ENCODE results near the gene SOX9.

DNA sequence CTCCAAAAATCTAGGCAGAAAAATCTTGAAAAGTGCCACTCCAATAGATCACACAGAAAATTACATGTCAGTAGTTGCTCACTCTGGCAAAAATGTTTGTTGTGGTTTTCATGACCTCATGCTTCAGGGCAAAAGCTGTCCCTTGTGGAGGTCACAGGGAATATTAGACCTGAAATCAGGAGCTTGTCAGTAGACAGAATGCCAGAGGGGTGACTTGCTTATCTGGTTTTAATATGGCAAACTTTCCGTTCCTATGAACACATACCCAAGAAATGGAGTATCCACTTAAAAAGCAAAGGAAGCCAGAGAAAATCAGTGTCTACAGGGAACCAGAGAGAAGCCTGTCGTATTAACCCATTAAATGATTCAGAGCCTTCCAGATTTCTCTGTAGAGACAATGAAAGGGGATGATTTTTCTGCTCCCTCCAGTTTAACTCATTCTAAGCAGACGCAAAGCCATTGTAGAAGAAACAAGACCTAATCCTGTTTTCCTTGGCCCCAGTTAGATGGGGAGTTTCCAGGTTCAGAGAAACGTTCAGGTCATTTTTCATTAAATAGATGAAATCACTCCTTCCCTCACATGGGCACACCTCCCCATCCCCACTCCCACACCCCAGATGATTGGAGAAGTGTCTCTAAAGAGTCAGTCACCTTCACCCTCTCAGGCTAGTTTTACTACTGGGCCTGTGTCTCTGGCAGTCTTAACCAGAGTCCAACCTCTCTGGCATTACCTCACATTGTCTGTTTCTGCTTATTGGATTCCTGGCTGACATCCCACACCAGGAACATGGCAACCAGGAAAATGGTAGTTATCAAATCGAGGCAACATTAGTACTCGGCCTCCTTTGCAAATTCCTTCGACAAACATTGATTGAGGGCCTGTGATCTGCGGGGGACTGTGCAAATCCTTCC, 6.0 kb downstream of the SOX9 start:
- TF ChIP-seq, protein P1, sequence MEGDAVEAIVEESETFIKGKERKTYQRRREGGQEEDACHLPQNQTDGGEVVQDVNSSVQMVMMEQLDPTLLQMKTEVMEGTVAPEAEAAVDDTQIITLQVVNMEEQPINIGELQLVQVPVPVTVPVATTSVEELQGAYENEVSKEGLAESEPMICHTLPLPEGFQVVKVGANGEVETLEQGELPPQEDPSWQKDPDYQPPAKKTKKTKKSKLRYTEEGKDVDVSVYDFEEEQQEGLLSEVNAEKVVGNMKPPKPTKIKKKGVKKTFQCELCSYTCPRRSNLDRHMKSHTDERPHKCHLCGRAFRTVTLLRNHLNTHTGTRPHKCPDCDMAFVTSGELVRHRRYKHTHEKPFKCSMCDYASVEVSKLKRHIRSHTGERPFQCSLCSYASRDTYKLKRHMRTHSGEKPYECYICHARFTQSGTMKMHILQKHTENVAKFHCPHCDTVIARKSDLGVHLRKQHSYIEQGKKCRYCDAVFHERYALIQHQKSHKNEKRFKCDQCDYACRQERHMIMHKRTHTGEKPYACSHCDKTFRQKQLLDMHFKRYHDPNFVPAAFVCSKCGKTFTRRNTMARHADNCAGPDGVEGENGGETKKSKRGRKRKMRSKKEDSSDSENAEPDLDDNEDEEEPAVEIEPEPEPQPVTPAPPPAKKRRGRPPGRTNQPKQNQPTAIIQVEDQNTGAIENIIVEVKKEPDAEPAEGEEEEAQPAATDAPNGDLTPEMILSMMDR (IDR thresholded peaks at IDR 0.05) = peak in 1 of 3 donors; percentile 28
- TF ChIP-seq POLR2A (IDR thresholded peaks at IDR 0.05) (no peak), POLR2AphosphoS5 (IDR thresholded peaks at IDR 0.05) (no peak)

All from breast epithelium (tissue), 3 donors.